Tibial nerve (tissue), 4 donors: ENCODE measurements around the gene RBMS3. TPM values are rescaled to one million over a fixed set of nuclear protein-coding genes. Genes with fewer than 3 reads are reported as not detected.

Experiments
- DNase-seq, 2 donors: peaks; one replicate each; pipeline ENCODE4 v3.0.0-alpha.2; 2019; ENCODE audit warnings: low spot score in 2 of 2
- H3K27ac ChIP-seq, 4 donors: fragments of 200-600 bp; sonication (generic) in 3 of 4; one replicate each; pipeline ENCODE4 v1.5.1; 2017 to 2019; ENCODE audit warnings: mild to moderate bottlenecking in 1 of 4
- H3K27me3 ChIP-seq, 2 donors: fragments of 200-600 bp; sonication (generic) in 1 of 2; one replicate each; pipeline versions ENCODE4 v1.5.1 to v1.6.0; 2017 to 2019
- H3K36me3 ChIP-seq, 3 donors: fragments of 200-600 bp; sonication (generic); one replicate each; pipeline ENCODE4 v1.5.1; 2018 to 2019
- H3K4me1 ChIP-seq, 4 donors: fragments of 200-600 bp; sonication (generic) in 3 of 4; one replicate each; pipeline ENCODE4 v1.5.1; 2017 to 2019
- H3K4me3 ChIP-seq, 4 donors: fragments of 200-600 bp; sonication (generic) in 3 of 4; one replicate each; pipeline ENCODE4 v1.5.1; 2017 to 2019; ENCODE audit warnings: mild to moderate bottlenecking in 1 of 4, moderate library complexity in 1 of 4
- H3K9me3 ChIP-seq, 4 donors: fragments of 200-600 bp; sonication (generic) in 3 of 4; one replicate each; pipeline ENCODE4 v1.5.1; 2017 to 2019
- EP300 ChIP-seq, 2 donors: sonication (generic); formaldehyde crosslinking; IDR thresholded peaks; one replicate each; pipeline ENCODE4 v1.6.1; 2017; ENCODE audit warnings: antibody characterized with exemption in 2 of 2, mild to moderate bottlenecking in 1 of 2
- POLR2A ChIP-seq, 2 donors: fragments of 450-650 bp; IDR thresholded peaks; one replicate each; pipeline ENCODE4 v1.6.1; 2017; ENCODE audit warnings: antibody characterized with exemption in 2 of 2, mild to moderate bottlenecking in 2 of 2, moderate library complexity in 2 of 2
- WGBS, 2 donors: methylation state at CpG; one replicate each; pipeline ENCODE4 v1.1.5; 2018; 5-methylcytosine and 5-hydroxymethylcytosine counted together
- total RNA-seq, 4 donors: library from RNA; depleted of rRNA; stranded (reverse); fragments of >200 nt; gene quantifications; one replicate each; pipeline ENCODE4 v1.1.0, GENCODE V29; 2016
- TF ChIP-seq, protein P1 (sequence below), 5 experiments: fragments of 200-600 bp in 3 of 5; fragments of 450-650 bp in 2 of 5; sonication (generic) in 3 of 5; IDR thresholded peaks; one replicate each; pipeline ENCODE4 v1.5.1; 2016 to 2019; ENCODE audit warnings: antibody characterized with exemption in 5 of 5, mild to moderate bottlenecking in 3 of 5, moderate library complexity in 2 of 5

The RBMS3 gene
- total RNA-seq, 4 donors from 2014 or later = 157 to 175 (median 161) TPM

DNA sequence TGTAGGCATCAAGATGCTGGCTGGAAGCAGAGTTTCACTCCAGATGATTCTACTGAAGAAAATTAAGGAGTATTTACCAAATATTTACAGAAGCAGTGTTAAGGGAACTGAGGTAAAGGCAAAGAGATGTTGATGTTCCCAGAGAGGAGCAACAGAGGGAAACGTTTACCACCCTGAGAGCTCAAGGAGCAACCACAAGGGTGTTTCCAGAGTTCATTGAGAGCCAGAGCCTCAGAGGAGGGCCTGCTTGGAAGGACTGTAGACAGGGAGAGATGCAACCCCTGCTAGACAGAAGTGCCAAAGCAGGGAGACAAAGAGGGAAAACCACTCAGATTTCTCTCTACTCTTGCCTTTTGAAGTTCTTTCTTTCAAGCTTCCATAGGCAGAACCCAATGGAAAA, 474.5 kb downstream of the RBMS3 start:
- no peaks in the 10 kb centered on the region for H3K27me3 ChIP-seq
- H3K36me3 ChIP-seq = no peaks in the 10 kb centered on the region
- H3K9me3 ChIP-seq = no peaks in the 10 kb centered on the region
- peak overlapping the region in 2 of 4 donors; percentile 65 to 89 for H3K27ac ChIP-seq
- TF ChIP-seq POLR2A (IDR thresholded peaks at IDR 0.05) (no peak), EP300 (IDR thresholded peaks at IDR 0.05) (no peak)
- TF ChIP-seq, protein P1, sequence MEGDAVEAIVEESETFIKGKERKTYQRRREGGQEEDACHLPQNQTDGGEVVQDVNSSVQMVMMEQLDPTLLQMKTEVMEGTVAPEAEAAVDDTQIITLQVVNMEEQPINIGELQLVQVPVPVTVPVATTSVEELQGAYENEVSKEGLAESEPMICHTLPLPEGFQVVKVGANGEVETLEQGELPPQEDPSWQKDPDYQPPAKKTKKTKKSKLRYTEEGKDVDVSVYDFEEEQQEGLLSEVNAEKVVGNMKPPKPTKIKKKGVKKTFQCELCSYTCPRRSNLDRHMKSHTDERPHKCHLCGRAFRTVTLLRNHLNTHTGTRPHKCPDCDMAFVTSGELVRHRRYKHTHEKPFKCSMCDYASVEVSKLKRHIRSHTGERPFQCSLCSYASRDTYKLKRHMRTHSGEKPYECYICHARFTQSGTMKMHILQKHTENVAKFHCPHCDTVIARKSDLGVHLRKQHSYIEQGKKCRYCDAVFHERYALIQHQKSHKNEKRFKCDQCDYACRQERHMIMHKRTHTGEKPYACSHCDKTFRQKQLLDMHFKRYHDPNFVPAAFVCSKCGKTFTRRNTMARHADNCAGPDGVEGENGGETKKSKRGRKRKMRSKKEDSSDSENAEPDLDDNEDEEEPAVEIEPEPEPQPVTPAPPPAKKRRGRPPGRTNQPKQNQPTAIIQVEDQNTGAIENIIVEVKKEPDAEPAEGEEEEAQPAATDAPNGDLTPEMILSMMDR (IDR thresholded peaks at IDR 0.05) = no peak
- no peak for DNase-seq
- H3K4me1 ChIP-seq = peaks cover 0 to 48% (median 15%) of the 10 kb centered on the region in 4 donors
- H3K4me3 ChIP-seq = no peak overlapping the region
- WGBS, 2 donors = 27 to 33% methylated on average over 1 of the region's 1 CpG

DNA sequence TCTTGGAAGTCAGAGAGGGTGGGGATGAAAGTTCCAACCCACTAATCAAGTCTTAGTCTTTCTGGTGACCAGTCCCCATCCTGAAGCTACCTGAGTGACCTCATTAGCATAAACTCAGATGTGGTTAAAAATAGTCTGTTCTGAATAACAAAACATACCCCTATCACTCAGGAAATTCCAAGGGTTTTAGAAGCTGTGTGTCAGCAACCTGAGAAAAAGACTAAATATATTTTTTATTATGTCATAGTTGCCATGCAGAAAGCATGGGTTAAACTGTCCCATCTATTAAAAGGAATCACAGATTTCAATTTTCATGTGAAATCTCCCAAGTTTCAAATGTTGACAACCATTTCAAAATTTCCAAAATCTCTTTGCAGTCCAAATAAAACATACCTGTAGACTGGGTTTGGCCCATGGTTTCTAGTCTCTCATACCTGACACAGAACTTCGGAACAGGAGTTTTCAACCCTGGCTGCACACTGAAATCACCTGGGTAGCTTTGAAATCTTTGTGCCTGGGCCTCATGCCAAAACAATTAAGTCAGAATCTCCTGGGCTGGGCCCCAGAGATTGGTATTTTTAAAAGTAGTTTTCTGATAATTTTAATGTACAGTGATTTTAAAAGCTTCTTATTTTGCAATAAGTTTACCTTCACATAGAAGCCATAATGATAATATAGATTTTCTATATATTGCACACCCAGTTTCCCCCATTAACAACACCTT, 476.3 kb downstream of the RBMS3 start:
- Histone ChIP-seq H3K27me3 (no peaks in the 10 kb centered on the region), H3K27ac (peak overlapping the region in 2 of 4 donors; percentile 83 to 89), H3K9me3 (no peaks in the 10 kb centered on the region), H3K4me1 (peaks cover 0 to 66% (median 19%) of the 10 kb centered on the region in 4 donors), H3K4me3 (no peak overlapping the region), H3K36me3 (no peaks in the 10 kb centered on the region)
- 71 to 74% methylated on average over 1 of the region's 1 CpG for WGBS, 2 donors
- DNase-seq = no peak
- TF ChIP-seq, protein P1 (IDR thresholded peaks at IDR 0.05) = no peak
- no peak for TF ChIP-seq POLR2A (IDR thresholded peaks at IDR 0.05)
- no peak for TF ChIP-seq EP300 (IDR thresholded peaks at IDR 0.05)

DNA sequence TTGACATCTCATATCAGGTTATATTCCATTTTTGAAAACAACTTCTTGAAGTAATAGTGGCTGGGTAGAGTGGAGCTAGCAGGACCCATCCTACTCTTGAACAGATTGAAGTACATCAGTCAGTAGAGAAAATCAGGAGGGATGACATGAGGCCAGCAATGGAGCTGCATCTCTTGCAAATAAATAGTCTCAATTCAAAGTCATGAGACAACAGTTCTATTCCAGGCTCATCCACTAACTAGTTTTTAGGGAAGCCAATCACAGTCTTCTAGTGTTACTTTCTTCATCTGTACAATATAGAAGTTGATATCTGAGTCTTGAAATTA, 477.2 kb downstream of the RBMS3 start:
- TF ChIP-seq, protein P1 (IDR thresholded peaks at IDR 0.05) = no peak
- Histone ChIP-seq H3K27me3 (no peaks in the 10 kb centered on the region), H3K4me1 (peaks cover 0 to 73% (median 19%) of the 10 kb centered on the region in 4 donors), H3K36me3 (no peaks in the 10 kb centered on the region), H3K4me3 (no peak overlapping the region), H3K9me3 (no peaks in the 10 kb centered on the region), H3K27ac (peak overlapping the region in 3 of 4 donors; percentile 58 to 89 (median 83))
- no peak for DNase-seq

DNA sequence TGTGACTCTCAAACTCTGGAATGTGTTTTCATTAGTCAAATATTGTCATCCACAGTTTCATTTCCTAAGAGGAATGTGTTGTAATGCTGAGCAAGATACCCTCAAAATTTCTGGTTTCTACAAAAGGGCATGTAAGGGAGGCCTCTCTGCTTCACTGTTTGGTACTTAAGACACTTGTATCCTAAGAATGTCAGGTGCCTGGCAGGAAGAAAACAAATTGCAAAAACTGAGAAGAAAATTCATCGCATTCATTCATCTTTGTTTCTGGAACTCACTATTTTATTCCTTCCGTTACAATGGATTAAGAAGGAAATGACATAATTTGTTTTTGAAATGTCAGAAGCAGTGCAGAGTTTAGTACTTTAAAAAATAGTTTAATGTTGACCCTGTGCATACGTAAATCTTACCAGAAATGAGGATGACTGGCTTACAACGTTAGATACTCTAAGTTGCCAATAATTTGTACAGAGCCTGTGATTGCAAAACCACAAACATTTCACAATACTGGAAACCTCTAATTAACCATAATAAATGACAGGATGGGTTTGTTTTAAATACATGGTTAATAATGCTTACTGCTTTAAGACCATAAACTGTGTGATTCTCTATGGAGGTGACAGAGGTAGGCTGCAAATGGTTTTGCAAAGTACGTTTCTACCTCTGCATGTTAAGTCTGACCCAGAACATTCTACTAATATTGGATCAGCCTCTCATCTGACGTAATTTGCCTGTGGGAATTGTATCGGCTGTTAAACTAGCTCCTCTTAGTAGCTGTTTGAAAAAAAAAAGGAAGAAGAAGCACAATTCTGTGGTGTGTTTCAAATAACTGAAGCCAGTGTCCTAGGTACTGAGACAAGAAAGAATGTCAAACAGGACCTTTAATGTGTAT, 477.8 kb downstream of the RBMS3 start:
- TF ChIP-seq EP300 (IDR thresholded peaks at IDR 0.05) = peak; percentile 70 to 91
- no peak for TF ChIP-seq POLR2A (IDR thresholded peaks at IDR 0.05)
- TF ChIP-seq, protein P1 (IDR thresholded peaks at IDR 0.05) = peak in 1 of 5 experiments; percentile 3
- peak in 1 of 2 donors; percentile 66 for DNase-seq
- Histone ChIP-seq H3K27ac (peak overlapping the region; percentile 58 to 89 (median 72)), H3K36me3 (no peaks in the 10 kb centered on the region), H3K27me3 (no peaks in the 10 kb centered on the region), H3K4me3 (peak overlapping the region in 1 of 4 donors; percentile 12), H3K4me1 (peaks cover 0 to 79% (median 19%) of the 10 kb centered on the region in 4 donors), H3K9me3 (no peaks in the 10 kb centered on the region)
- WGBS, 2 donors = 19 to 22% methylated on average over 7 of the region's 7 CpGs
